ENCODE measurements around the gene CNTN3.

Gene CNTN3

GRCh38 chr3:74614107-74614967 is at the start of gene CNTN3:
TSS of gene CNTN3 (minus strand) at chr3:74614659. CDS start at chr3:74521112, 93,547 bp downstream.
- DNase-seq (ENCODE audit: low read depth): no peak

- DNase-seq (ENCODE audit: low read depth): no peak
Observed at GRCh38 chr3:74663178-74663577, 48.7 kb upstream of the CNTN3 start.

GRCh38 chr3:74661672-74662071 is 47.2 kb upstream of the CNTN3 start:
- no peak for DNase-seq (ENCODE audit: low read depth)

- DNase-seq (ENCODE audit: low read depth): no peak
Observed at GRCh38 chr3:74651885-74652284, 37.4 kb upstream of the CNTN3 start.

- DNase-seq (ENCODE audit: low read depth): no peak
Observed at GRCh38 chr3:74651292-74651691, 36.8 kb upstream of the CNTN3 start.

GRCh38 chr3:74648107-74648506 is 33.6 kb upstream of the CNTN3 start:
- no peak for DNase-seq (ENCODE audit: low read depth)

- no peak for DNase-seq (ENCODE audit: low read depth)
Observed at GRCh38 chr3:74646094-74646493, 31.6 kb upstream of the CNTN3 start.

GRCh38 chr3:74643636-74644035 is 29.2 kb upstream of the CNTN3 start:
- no peak for DNase-seq (ENCODE audit: low read depth)

GRCh38 chr3:74642876-74643275 is 28.4 kb upstream of the CNTN3 start:
- DNase-seq (ENCODE audit: low read depth): no peak

- no peak for DNase-seq (ENCODE audit: low read depth)
Observed at GRCh38 chr3:74640211-74640610, 25.8 kb upstream of the CNTN3 start.

- DNase-seq (ENCODE audit: low read depth): no peak
Observed at GRCh38 chr3:74639681-74640080, 25.2 kb upstream of the CNTN3 start.

GRCh38 chr3:74636981-74637380 is 22.5 kb upstream of the CNTN3 start:
- no peak for DNase-seq (ENCODE audit: low read depth)

- no peak for DNase-seq (ENCODE audit: low read depth)
Observed at GRCh38 chr3:74633021-74633420, 18.6 kb upstream of the CNTN3 start.

- no peak for DNase-seq (ENCODE audit: low read depth)
Observed at GRCh38 chr3:74631351-74632140, 17.1 kb upstream of the CNTN3 start.

- DNase-seq (ENCODE audit: low read depth): no peak
Observed at GRCh38 chr3:74630602-74631001, 16.1 kb upstream of the CNTN3 start.

GRCh38 chr3:74626011-74626410 is 11.6 kb upstream of the CNTN3 start:
- DNase-seq (ENCODE audit: low read depth): no peak

GRCh38 chr3:74624301-74624700 is 9.8 kb upstream of the CNTN3 start:
- DNase-seq (ENCODE audit: low read depth): no peak

GRCh38 chr3:74623261-74623836 is 8.9 kb upstream of the CNTN3 start:
- no peak for DNase-seq (ENCODE audit: low read depth)

- DNase-seq (ENCODE audit: low read depth): no peak
Observed at GRCh38 chr3:74621581-74621980, 7.1 kb upstream of the CNTN3 start.

- DNase-seq (ENCODE audit: low read depth): no peak
Observed at GRCh38 chr3:74617776-74618175, 3.3 kb upstream of the CNTN3 start.

GRCh38 chr3:74613521-74614106 is 845 bp downstream of the CNTN3 start:
- DNase-seq (ENCODE audit: low read depth): no peak

- no peak for DNase-seq (ENCODE audit: low read depth)
Observed at GRCh38 chr3:74613060-74613459, 1.4 kb downstream of the CNTN3 start.

GRCh38 chr3:74611206-74611605 is 3.3 kb downstream of the CNTN3 start:
- DNase-seq (ENCODE audit: low read depth): no peak
